Caco-2 (cell line): ENCODE results near the gene ULK1. TPM values are rescaled to one million over a fixed set of nuclear protein-coding genes. Genes with fewer than 3 reads are reported as not detected.
A peak's percentile ranks its signal among the peaks of the same experiment; 100 is the strongest.

Source experiments
- BruUV-seq: library from RNA; stranded (reverse); fragments of 400-500 nt; replicated peaks from 2 replicates; lab custom pipeline; 2021; lab: Mats Ljungman, UMichigan
- CTCF ChIA-PET: fragments of 300-600 bp; sonication (Branson Sonifier 250); formaldehyde crosslinking; loops from one replicate; lab custom pipeline; 2022; ENCODE audit warnings: antibody characterized with exemption; lab: Charles Lee
- POLR2A ChIA-PET: fragments of 300-600 bp; sonication (Branson Sonifier 250); formaldehyde crosslinking; loops from one replicate; lab custom pipeline; 2022; ENCODE audit warnings: antibody characterized with exemption; lab: Charles Lee
- DNase-seq, 2 experiments: peaks; one replicate each; pipeline versions ENCODE4 v3.0.0 to v3.0.0-alpha.2; 2020 to 2022
- H3K27me3 ChIP-seq: replicated peaks from 2 replicates; pipeline ENCODE4 v1.6.0; 2011; ENCODE audit warnings: low read length; ENCODE audit not compliant: control insufficient read depth, insufficient read depth
- H3K36me3 ChIP-seq: 2 replicates; pipeline ENCODE4 v1.5.1; 2011; ENCODE audit warnings: low read length; ENCODE audit not compliant: control insufficient read depth, insufficient read depth
- H3K4me1 ChIP-seq: fragments of 250-450 bp; sonication (Bioruptor Pico); 2 replicates; pipeline ENCODE4 v1.5.1; 2020; ENCODE audit warnings: mild to moderate bottlenecking
- H3K4me3 ChIP-seq: 2 replicates; pipeline ENCODE4 v1.5.1; 2011; ENCODE audit warnings: low read depth, mild to moderate bottlenecking, control low read depth, low read length
- H3K9me3 ChIP-seq: fragments of 250-450 bp; sonication (Bioruptor Pico); 2 replicates; pipeline ENCODE4 v1.5.1; 2020; ENCODE audit warnings: mild to moderate bottlenecking, moderate library complexity
- H3K27ac Mint-ChIP-seq: one replicate; pipeline ENCODE4 v1.8.0; 2022; ENCODE audit warnings: mixed read lengths; ENCODE audit not compliant: unreplicated experiment
- H3K27me3 Mint-ChIP-seq: one replicate; pipeline ENCODE4 v1.8.0; 2022; ENCODE audit warnings: mixed read lengths; ENCODE audit not compliant: insufficient read depth, unreplicated experiment
- H3K36me3 Mint-ChIP-seq: one replicate; pipeline ENCODE4 v1.8.0; 2022; ENCODE audit warnings: mild to moderate bottlenecking, mixed read lengths; ENCODE audit not compliant: insufficient read depth, unreplicated experiment
- H3K4me1 Mint-ChIP-seq: one replicate; pipeline ENCODE4 v1.8.0; 2022; ENCODE audit warnings: low read depth, mixed read lengths; ENCODE audit not compliant: unreplicated experiment
- H3K4me3 Mint-ChIP-seq: one replicate; pipeline ENCODE4 v1.8.0; 2022; ENCODE audit warnings: mild to moderate bottlenecking, moderate library complexity, mixed read lengths; ENCODE audit not compliant: unreplicated experiment
- H3K9me3 Mint-ChIP-seq: one replicate; pipeline ENCODE4 v1.8.0; 2022; ENCODE audit warnings: mixed read lengths; ENCODE audit not compliant: unreplicated experiment
- intact Hi-C: fragments of 100-400 bp; cut with micrococcal nuclease; formaldehyde crosslinking; loops from one replicate; pipeline ENCODE4 v1.10.0; 2022; ENCODE audit not compliant: unreplicated experiment
- total RNA-seq: library from RNA; stranded (reverse); gene quantifications from 2 replicates; pipeline ENCODE4 v1.2.3, GENCODE V29; 2022
- TF ChIP-seq, protein P1 (sequence below), 2 experiments: fragments of 200-600 bp in 1 of 2; IDR thresholded peaks; 1 replicate in 1 of 2; 2 replicates in 1 of 2; pipeline versions ENCODE4 v1.5.1 to v1.8.0; 2011 to 2022; ENCODE audit warnings: antibody characterized with exemption in 1 of 2, control low read depth in 1 of 2, inconsistent platforms in 1 of 2, low read depth in 1 of 2, low read length in 1 of 2, mild to moderate bottlenecking in 1 of 2, moderate library complexity in 1 of 2; ENCODE audit not compliant: insufficient read depth in 1 of 2, severe bottlenecking in 1 of 2, unreplicated experiment in 1 of 2

ULK1 gene
- total RNA-seq, 1 experiment from 2014 or later, result 61.1 TPM

DNA sequence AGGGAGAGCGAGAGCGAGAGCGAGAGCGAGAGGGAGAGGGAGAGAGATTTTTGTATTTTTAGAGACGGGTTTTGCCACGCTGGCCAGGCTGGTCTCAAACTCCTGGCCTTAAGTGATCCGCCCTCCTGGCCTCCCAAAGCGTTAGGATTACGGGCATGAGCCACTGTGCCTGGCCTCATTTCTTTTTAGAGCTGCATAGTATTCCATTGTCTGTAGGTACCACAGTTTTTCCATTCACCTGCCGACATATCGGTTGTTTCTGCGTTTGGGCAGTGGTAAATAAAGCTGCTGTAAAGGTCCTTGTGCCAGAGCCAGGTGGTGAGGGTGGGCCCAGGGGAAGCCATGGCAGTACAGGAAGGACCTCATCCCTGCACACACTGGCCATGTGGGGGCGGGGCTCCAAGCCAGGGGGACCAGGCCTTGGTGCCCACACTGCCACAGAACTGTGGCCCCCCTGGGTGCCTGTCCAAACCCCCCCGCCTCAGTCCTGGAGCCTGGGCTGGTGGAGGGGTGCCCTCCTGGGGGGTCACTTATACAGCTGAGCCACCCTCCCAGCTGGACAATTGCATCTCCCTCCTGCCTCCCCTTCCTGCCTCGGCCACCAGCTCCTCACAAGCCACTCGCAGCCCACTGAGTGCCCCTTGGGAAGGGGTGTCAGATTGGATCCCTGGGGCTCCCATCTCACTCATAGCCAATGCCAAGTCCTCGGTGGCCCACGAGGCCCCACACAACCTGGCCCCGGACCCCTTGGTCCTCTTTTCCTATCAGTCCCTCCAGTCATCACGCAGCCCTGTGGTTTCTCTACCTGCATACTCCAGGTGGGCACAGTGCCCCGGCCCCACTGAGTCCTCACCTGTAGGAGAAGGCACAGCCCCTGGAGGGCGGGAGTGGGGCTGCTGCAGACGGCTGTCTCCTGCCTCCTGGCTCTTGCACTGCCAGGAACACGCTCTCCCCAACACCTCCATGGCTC, 33.0 kb downstream of the ULK1 start:
- Mint-ChIP-seq H3K4me1 (peaks cover 11% of the 10 kb centered on the region), H3K4me3 (peak overlapping the region; percentile 97), H3K36me3 (peaks cover 38% of the 10 kb centered on the region), H3K27me3 (no peaks in the 10 kb centered on the region), H3K9me3 (no peaks in the 10 kb centered on the region), H3K27ac (no peak overlapping the region)
- TF ChIP-seq, protein P1, sequence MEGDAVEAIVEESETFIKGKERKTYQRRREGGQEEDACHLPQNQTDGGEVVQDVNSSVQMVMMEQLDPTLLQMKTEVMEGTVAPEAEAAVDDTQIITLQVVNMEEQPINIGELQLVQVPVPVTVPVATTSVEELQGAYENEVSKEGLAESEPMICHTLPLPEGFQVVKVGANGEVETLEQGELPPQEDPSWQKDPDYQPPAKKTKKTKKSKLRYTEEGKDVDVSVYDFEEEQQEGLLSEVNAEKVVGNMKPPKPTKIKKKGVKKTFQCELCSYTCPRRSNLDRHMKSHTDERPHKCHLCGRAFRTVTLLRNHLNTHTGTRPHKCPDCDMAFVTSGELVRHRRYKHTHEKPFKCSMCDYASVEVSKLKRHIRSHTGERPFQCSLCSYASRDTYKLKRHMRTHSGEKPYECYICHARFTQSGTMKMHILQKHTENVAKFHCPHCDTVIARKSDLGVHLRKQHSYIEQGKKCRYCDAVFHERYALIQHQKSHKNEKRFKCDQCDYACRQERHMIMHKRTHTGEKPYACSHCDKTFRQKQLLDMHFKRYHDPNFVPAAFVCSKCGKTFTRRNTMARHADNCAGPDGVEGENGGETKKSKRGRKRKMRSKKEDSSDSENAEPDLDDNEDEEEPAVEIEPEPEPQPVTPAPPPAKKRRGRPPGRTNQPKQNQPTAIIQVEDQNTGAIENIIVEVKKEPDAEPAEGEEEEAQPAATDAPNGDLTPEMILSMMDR (IDR thresholded peaks at IDR 0.05; ENCODE audit: insufficient read depth in 1 of 2, low read depth in 1 of 2, low read length in 1 of 2, severe bottlenecking in 1 of 2, unreplicated experiment in 1 of 2), result no peak
- Histone ChIP-seq H3K4me3 (no peak overlapping the region), H3K36me3 (0 out of 2 replicates have a peak, but pooled peaks cover under 1% of the 10 kb centered on the region), H3K4me1 (no peaks in the 10 kb centered on the region; the same call in 1 of the 2 replicates), H3K9me3 (no peaks in the 10 kb centered on the region), H3K27me3 (no peaks in the 10 kb centered on the region)
- POLR2A ChIA-PET, result interaction anchor here (0.5 kb wide), 1 partner anchor 63 kb away, joined by 3 read pairs; no protein-coding TSS in a partner anchor
- TSS peak; percentile 75 for BruUV-seq
- intact Hi-C loops, result loop anchor here (5.0 kb wide), 1 partner anchor 65 kb away; no protein-coding TSS in a partner anchor
- DNase-seq, result no peak
- CTCF ChIA-PET, result interaction anchor here (0.8 kb wide), 1 partner anchor 91 kb away, joined by 4 read pairs; no protein-coding TSS in a partner anchor

DNA sequence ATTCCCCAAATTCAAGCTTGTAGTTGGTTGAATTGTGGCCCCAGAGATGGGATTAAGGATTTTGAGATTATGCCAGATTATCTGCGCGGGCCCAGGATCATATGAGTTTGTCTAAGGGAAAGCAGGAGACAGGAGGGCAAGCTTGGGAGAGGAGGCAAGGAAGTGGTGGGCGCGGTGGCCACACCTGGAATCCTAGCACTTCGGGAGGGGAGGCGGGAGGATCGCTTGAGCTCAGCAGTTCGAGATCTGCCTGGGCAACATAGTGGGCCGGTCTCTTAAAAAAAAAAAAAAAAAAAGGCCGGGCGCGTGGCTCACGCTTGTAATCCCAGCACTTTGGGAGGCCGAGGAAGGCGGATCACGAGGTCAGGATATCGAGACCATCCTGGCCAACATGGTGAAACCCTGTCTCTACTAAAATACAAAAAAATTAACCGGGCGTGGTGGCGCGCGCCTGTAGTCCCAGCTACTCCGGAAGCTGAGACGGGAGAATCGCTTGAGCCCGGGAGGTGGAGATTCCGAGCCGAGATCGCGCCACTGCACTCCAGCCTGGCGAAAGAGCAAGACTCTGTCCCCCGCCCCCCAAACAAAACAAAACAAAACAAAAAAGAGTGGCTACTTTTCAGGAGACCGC, 33.8 kb downstream of the ULK1 start:
- intact Hi-C loops, result loop anchor here (5.0 kb wide), 1 partner anchor 66 kb away; no protein-coding TSS in a partner anchor

More for the DNA sequence above, 33.8 kb downstream of the ULK1 start:
- ChIA-PET CTCF (interaction anchor here (0.8 kb wide), 1 partner anchor 92 kb away, joined by 4 read pairs; no protein-coding TSS in a partner anchor), POLR2A (no interaction called here)
- Mint-ChIP-seq H3K36me3 (peaks cover 42% of the 10 kb centered on the region), H3K9me3 (no peaks in the 10 kb centered on the region), H3K4me3 (peak overlapping the region; percentile 97), H3K27ac (no peak overlapping the region), H3K27me3 (no peaks in the 10 kb centered on the region), H3K4me1 (peaks cover 11% of the 10 kb centered on the region)
- Histone ChIP-seq H3K9me3 (no peaks in the 10 kb centered on the region), H3K4me3 (peak overlapping the region; percentile 96), H3K36me3 (peaks cover 3% of the 10 kb centered on the region; the same call in 1 of the 2 replicates), H3K27me3 (no peaks in the 10 kb centered on the region), H3K4me1 (no peaks in the 10 kb centered on the region; the same call in 1 of the 2 replicates)
- no peak for DNase-seq
- BruUV-seq, result no TSS peak
- TF ChIP-seq, protein P1 (IDR thresholded peaks at IDR 0.05; ENCODE audit: insufficient read depth in 1 of 2, low read depth in 1 of 2, low read length in 1 of 2, severe bottlenecking in 1 of 2, unreplicated experiment in 1 of 2), result no peak
